ENCODE measurements around the gene CLTCL1.

DNA sequence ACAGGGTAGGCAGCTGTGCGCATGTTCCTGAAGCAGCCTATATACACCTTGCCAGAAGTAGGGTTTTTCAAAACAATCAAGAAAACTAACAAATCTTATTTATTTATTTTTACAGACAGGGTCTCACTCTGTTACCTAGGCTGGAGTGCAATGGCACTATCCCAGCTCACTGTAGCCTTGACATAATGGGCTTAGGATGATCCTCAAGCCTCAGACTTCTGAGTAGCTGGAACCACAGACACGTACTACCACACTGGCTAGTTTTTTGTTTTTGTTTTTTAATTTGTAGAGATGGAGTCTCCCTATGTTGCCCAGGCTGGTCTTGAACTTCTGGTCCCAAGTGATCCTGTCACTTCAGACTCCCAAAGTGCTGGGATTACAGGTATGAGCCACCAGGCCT lies 25.7 kb downstream of the CLTCL1 start:
- no peak for TF ChIP-seq YY1 (IDR thresholded peaks at IDR 0.05; ENCODE audit: insufficient read depth, insufficient read length)
- no peak for TF ChIP-seq ZNF274 (IDR thresholded peaks at IDR 0.05; ENCODE audit: low read depth, low read length)
- no peak for TF ChIP-seq SUZ12 (IDR thresholded peaks at IDR 0.05; ENCODE audit: extremely low read depth, insufficient read depth, insufficient read length)
